Measurements from ENCODE around the gene HSPA12B. TPM values are rescaled to one million over a fixed set of nuclear protein-coding genes. Genes with fewer than 3 reads are reported as not detected.

HSPA12B gene
- total and polyA plus RNA-seq, 2 donors (not counting 3 experiments of a cell fraction or from before 2014, with no cell fraction given): 3.7 to 6.6 TPM

GRCh38 chr20:3702611-3703391, 29.7 kb upstream of the HSPA12B start:
- Histone ChIP-seq H2AFZ (ENCODE audit: low read depth, low read length) (no peak overlapping the region), H3K9me1 (replicated peaks; ENCODE audit: control insufficient read depth, extremely low read depth, insufficient read depth, low read length) (no peaks in the 10 kb centered on the region), H3K9me3 (replicated peaks; ENCODE audit: control insufficient read depth, insufficient read depth, low read length) (no peaks in the 10 kb centered on the region), H3K36me3 (ENCODE audit: control insufficient read depth in 2 of 2, extremely low read depth in 1 of 2, insufficient read depth in 2 of 2, low read length in 2 of 2) (no peaks in the 10 kb centered on the region), H3K27me3 (ENCODE audit: control insufficient read depth in 2 of 2, insufficient read depth in 2 of 2, low read length in 2 of 2) (no peaks in the 10 kb centered on the region), H3K27ac (ENCODE audit: insufficient read depth, low read depth, low read length) (no peak overlapping the region), H3K9ac (replicated peaks; ENCODE audit: extremely low read depth, insufficient read depth, low read length) (no peak overlapping the region), H3K4me3 (replicated peaks in 1 of 3; ENCODE audit: insufficient read depth in 1 of 3, low read depth in 1 of 3, low read length in 3 of 3) (no peak overlapping the region), H3K4me2 (ENCODE audit: insufficient read depth, low read length) (no peak overlapping the region), H3K79me2 (ENCODE audit: control insufficient read depth, insufficient read depth, low read length) (no peaks in the 10 kb centered on the region), H3K4me1 (ENCODE audit: control insufficient read depth, extremely low read depth, insufficient read depth, low read length) (no peaks in the 10 kb centered on the region), H4K20me1 (replicated peaks; ENCODE audit: control insufficient read depth, extremely low read depth, insufficient read depth, low read length) (no peaks in the 10 kb centered on the region)
- DNase-seq (ENCODE audit: low read depth, low spot score) (no peak), FAIRE-seq (no peak)
- ChIA-PET POLR2A (no interaction called here), CTCF (interaction anchor here (1.2 to 2.3 kb wide), 2 partner anchors 8 to 26 kb away, joined by 5 to 22 read pairs; no protein-coding TSS in a partner anchor)
- TF ChIP-seq MYC (IDR thresholded peaks at IDR 0.05; ENCODE audit: low read depth, low read length) (no peak), MAX (IDR thresholded peaks at IDR 0.05; ENCODE audit: insufficient read depth, insufficient read length) (no peak), POLR2A (IDR thresholded peaks at IDR 0.05; ENCODE audit: low read depth, low read length) (no peak), CTCF (IDR thresholded peaks at IDR 0.05; ENCODE audit: extremely low read depth in 1 of 2, insufficient read depth in 1 of 2, low read depth in 1 of 2, low read length in 2 of 2) (no peak), FOS (IDR thresholded peaks at IDR 0.05; ENCODE audit: borderline replicate concordance, insufficient read depth, low read length) (no peak), JUN (IDR thresholded peaks at IDR 0.05; ENCODE audit: borderline replicate concordance, insufficient read depth, insufficient read length, low read depth) (no peak), GATA2 (IDR thresholded peaks at IDR 0.05; ENCODE audit: insufficient read depth, insufficient read length, low read depth, low read length) (no peak), POLR2AphosphoS5 (IDR thresholded peaks at IDR 0.05; ENCODE audit: insufficient read depth, low read depth, low read length) (no peak), EZH2 (IDR thresholded peaks at IDR 0.05; ENCODE audit: borderline replicate concordance, low read depth, low read length, severe bottlenecking) (no peak)
- dilution Hi-C loops (cut with MboI; ENCODE audit: extremely low pct_ligation_motif_present, low sequenced_read_pairs): no loop called here
- no TSS peak for BruUV-seq (replicated peaks)
- intact Hi-C loops (cut with micrococcal nuclease): loop anchor here (1.0 kb wide), 1 partner anchor 22 kb away; no protein-coding TSS in a partner anchor
